GM12891 (cell line): Measurements from ENCODE around the gene AHNAK2.

ENCODE experiments used
- POLR2A ChIP-seq: IDR thresholded peaks from 2 replicates; pipeline ENCODE4 v1.6.1; 2011; ENCODE audit warnings: low read depth, low read length, control low read depth
- POLR2AphosphoS5 ChIP-seq: IDR thresholded peaks from 2 replicates; pipeline ENCODE4 v1.6.1; 2011; ENCODE audit warnings: low read depth, low read length, control low read depth
- SPI1 ChIP-seq: IDR thresholded peaks from 2 replicates; pipeline ENCODE4 v1.6.1; 2011; ENCODE audit warnings: low read depth, low read length, control low read depth
- TAF1 ChIP-seq: IDR thresholded peaks from 2 replicates; pipeline ENCODE4 v1.6.1; 2011; ENCODE audit warnings: low read depth, low read length, control low read depth

DNA sequence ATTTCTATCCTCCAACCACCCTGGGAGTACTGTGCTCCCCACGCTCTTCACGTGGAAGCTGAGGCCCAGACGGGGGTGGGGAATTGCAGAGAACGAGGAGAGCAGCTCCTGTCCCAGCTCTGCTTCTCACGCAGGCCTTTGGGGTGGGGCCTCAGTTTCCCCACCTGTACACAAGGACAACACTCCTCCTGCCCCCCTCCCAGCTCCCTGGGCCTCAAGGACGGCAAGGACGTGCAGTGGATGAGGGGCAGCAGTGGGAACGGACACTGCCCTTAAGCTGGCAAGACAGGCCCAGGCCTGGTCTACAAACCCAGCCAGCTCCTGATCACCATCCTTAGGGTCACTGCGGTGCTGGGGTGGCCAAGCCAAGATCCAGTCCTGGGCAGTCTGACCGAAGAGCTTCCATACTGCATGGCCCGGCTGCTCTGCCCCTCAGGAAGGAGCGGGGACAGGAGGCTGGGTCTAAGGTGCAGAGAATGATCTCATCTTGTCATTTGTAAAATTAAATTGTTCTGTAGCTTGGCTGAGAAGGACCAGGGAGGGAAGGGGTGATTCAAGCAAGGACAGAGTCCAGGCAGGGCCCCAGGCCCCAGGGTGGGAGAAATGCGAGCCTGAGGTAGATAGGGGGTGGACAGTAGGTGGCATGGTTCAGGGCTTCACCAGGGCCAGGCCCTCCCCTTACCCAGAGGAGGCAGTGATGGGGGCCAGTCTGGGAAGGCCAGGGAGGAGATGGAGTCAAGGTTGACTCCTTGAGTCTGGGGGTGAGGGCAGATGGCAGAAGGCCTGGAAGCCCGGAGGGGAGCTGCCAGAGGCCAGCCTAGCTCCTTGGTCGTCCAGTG, 6.1 kb upstream of the AHNAK2 start:
- TF ChIP-seq POLR2A, result no peak
- no peak for TF ChIP-seq TAF1
- TF ChIP-seq SPI1, result no peak
- no peak for TF ChIP-seq POLR2AphosphoS5
